ENCODE measurements around the gene SRL. TPM values are rescaled to one million over a fixed set of nuclear protein-coding genes. Genes with fewer than 3 reads are reported as not detected.
A peak's percentile ranks its signal among the peaks of the same experiment; 100 is the strongest.

Gene SRL
- total and polyA plus RNA-seq, 2 of the 4 experiments (the other 2 are of a cell fraction), result under 0.01 to 0.14 TPM

- in situ Hi-C loops (cut with MboI; ENCODE audit: low sequenced_read_pairs), result no loop called here
These were observed 62.1 kb downstream of the SRL start for GRCh38 chr16:4179763-4180260.

More at GRCh38 chr16:4179763-4180260, 62.1 kb downstream of the SRL start:
- Histone ChIP-seq H2AK9ac (replicated peaks; ENCODE audit: low read depth, low read length, poor library complexity) (peak overlapping the region; percentile 66), H4K8ac (ENCODE audit: low read depth in 2 of 2, low read length in 2 of 2) (no peak overlapping the region), H2BK5ac (ENCODE audit: low read depth, low read length, poor library complexity, severe bottlenecking) (no peak overlapping the region), H3K4me1 (ENCODE audit: control insufficient read depth, insufficient read depth, low read length) (peaks cover 16% of the 10 kb centered on the region), H3K9me3 (ENCODE audit: control insufficient read depth, insufficient read depth, low read length) (no peaks in the 10 kb centered on the region), H3K4me2 (ENCODE audit: low read depth, low read length) (no peak overlapping the region), H3K4ac (ENCODE audit: low read depth, low read length) (no peak overlapping the region), H3K14ac (replicated peaks; ENCODE audit: low read depth, low read length) (no peak overlapping the region), H3K27me3 (ENCODE audit: control insufficient read depth, insufficient read depth, low read length) (no peaks in the 10 kb centered on the region), H3K9ac (ENCODE audit: low read depth, low read length) (no peak overlapping the region), H3K27ac (ENCODE audit: insufficient read depth, low read length) (no peak overlapping the region), H2AFZ (replicated peaks; ENCODE audit: low read length, poor library complexity) (no peak overlapping the region), H4K20me1 (ENCODE audit: insufficient read depth, low read length) (no peaks in the 10 kb centered on the region; the same call in 1 of the 2 replicates), H3K23ac (ENCODE audit: low read depth, low read length) (no peak overlapping the region), H3K79me1 (ENCODE audit: low read depth in 1 of 2, low read length in 2 of 2) (peaks cover 0 to 4% of the 10 kb centered on the region in 2 experiments; a peak in 1 of 4 replicates), H3K18ac (ENCODE audit: low read depth, low read length) (no peak overlapping the region), H2BK120ac (ENCODE audit: low read depth, low read length) (no peak overlapping the region), H2BK20ac (ENCODE audit: low read depth, low read length) (no peak overlapping the region), H3K4me3 (ENCODE audit: insufficient read depth, low read depth, low read length) (no peak overlapping the region), H2BK15ac (ENCODE audit: low read depth, low read length) (no peak overlapping the region), H3K56ac (ENCODE audit: extremely low read depth, insufficient read depth, low read length) (no peak overlapping the region), H2AK5ac (ENCODE audit: low read depth, low read length) (no peak overlapping the region), H3K9me1 (ENCODE audit: insufficient read depth, low read length) (no peaks in the 10 kb centered on the region), H3K36me3 (ENCODE audit: control insufficient read depth, insufficient read depth, low read length) (no peaks in the 10 kb centered on the region), H4K5ac (ENCODE audit: low read depth, low read length) (no peak overlapping the region), H4K91ac (ENCODE audit: insufficient read depth, low read depth, low read length) (no peak overlapping the region; the same call in 1 of the 2 replicates)
- intact Hi-C loops (cut with micrococcal nuclease) (loop anchor here (10.0 kb wide), 1 partner anchor 195 kb away; no protein-coding TSS in a partner anchor), dilution Hi-C loops (cut with HindIII; ENCODE audit: low sequenced_read_pairs, unreplicated experiment) (no loop called here)
- BruUV-seq (replicated peaks), result no TSS peak
- ChIA-PET POLR2A (ENCODE audit: unreplicated experiment) (no interaction called here), CTCF (no interaction called here)
- WGBS, 2 experiments (ENCODE audit: extremely low coverage in 2 of 2, insufficient read length in 1 of 2), result 80% methylated on average over 1 of the region's 8 CpGs; no CpG with 5 or more reads in 1 of the 2 experiments
- TF ChIP-seq NFE2L2 (IDR thresholded peaks at IDR 0.05; ENCODE audit: low read depth, low read length) (no peak), SMC3 (IDR thresholded peaks at IDR 0.05; ENCODE audit: low read depth, low read length) (no peak), BHLHE40 (IDR thresholded peaks at IDR 0.05; ENCODE audit: low read depth, low read length) (no peak), MXI1 (IDR thresholded peaks at IDR 0.05; ENCODE audit: borderline replicate concordance, low read depth, low read length) (no peak), CHD1 (IDR thresholded peaks at IDR 0.05; ENCODE audit: low read depth, low read length) (no peak), FOS (IDR thresholded peaks at IDR 0.05; ENCODE audit: low read depth, low read length) (no peak), USF2 (IDR thresholded peaks at IDR 0.05; ENCODE audit: low read depth, low read length) (no peak), POLR2A (IDR thresholded peaks at IDR 0.05; ENCODE audit: low read depth, low read length) (no peak), MAFK (IDR thresholded peaks at IDR 0.05; ENCODE audit: low read depth, low read length) (no peak), RFX5 (IDR thresholded peaks at IDR 0.05; ENCODE audit: low read depth, low read length) (no peak), MAZ (IDR thresholded peaks at IDR 0.05; ENCODE audit: borderline replicate concordance, low read depth, low read length) (no peak), RAD21 (IDR thresholded peaks at IDR 0.05; ENCODE audit: low read length) (no peak)
- TF ChIP-seq, protein P1, sequence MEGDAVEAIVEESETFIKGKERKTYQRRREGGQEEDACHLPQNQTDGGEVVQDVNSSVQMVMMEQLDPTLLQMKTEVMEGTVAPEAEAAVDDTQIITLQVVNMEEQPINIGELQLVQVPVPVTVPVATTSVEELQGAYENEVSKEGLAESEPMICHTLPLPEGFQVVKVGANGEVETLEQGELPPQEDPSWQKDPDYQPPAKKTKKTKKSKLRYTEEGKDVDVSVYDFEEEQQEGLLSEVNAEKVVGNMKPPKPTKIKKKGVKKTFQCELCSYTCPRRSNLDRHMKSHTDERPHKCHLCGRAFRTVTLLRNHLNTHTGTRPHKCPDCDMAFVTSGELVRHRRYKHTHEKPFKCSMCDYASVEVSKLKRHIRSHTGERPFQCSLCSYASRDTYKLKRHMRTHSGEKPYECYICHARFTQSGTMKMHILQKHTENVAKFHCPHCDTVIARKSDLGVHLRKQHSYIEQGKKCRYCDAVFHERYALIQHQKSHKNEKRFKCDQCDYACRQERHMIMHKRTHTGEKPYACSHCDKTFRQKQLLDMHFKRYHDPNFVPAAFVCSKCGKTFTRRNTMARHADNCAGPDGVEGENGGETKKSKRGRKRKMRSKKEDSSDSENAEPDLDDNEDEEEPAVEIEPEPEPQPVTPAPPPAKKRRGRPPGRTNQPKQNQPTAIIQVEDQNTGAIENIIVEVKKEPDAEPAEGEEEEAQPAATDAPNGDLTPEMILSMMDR (conservative IDR thresholded peaks at IDR 0.05; ENCODE audit: low read depth, low read length), result no peak
- TF ChIP-seq, protein P2, sequence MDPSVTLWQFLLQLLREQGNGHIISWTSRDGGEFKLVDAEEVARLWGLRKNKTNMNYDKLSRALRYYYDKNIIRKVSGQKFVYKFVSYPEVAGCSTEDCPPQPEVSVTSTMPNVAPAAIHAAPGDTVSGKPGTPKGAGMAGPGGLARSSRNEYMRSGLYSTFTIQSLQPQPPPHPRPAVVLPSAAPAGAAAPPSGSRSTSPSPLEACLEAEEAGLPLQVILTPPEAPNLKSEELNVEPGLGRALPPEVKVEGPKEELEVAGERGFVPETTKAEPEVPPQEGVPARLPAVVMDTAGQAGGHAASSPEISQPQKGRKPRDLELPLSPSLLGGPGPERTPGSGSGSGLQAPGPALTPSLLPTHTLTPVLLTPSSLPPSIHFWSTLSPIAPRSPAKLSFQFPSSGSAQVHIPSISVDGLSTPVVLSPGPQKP (IDR thresholded peaks at IDR 0.05; ENCODE audit: borderline replicate concordance, low read depth, low read length), result no peak
- no peak for ATAC-seq (ENCODE audit: low read depth)
- no peak for DNase-seq
